ENCODE results near the gene SUZ12.
"Not testable (repeated sequence)": the region's sequence is repeated elsewhere in the genome, so short reads cannot be mapped to it uniquely, and the experiment has no call there.

Gene SUZ12

GRCh38 chr17:32033812-32034211 lies 97.0 kb downstream of the SUZ12 start:
- not testable (repeated sequence) for H2BK120ac ChIP-seq (ENCODE audit: low read depth, low read length); H3K14ac ChIP-seq (ENCODE audit: low read length); H3K4ac ChIP-seq (ENCODE audit: low read length); H2BK5ac ChIP-seq (ENCODE audit: low read length); H2AK5ac ChIP-seq (ENCODE audit: low read depth, low read length); H3K9me3 ChIP-seq (replicated peaks in 1 of 2; ENCODE audit: control insufficient read depth in 2 of 2, insufficient read depth in 1 of 2, low read depth in 1 of 2, low read length in 2 of 2); H2BK15ac ChIP-seq (ENCODE audit: low read length); H3K18ac ChIP-seq (ENCODE audit: low read length); H3K27me3 ChIP-seq (ENCODE audit: control insufficient read depth in 3 of 3, insufficient read depth in 3 of 3, low read depth in 1 of 3, low read length in 3 of 3); DNase-seq (ENCODE audit: low spot score); H3K27ac ChIP-seq (replicated peaks; ENCODE audit: low read length); H3K4me1 ChIP-seq (ENCODE audit: control insufficient read depth in 2 of 2, insufficient read depth in 1 of 2, low read depth in 1 of 2, low read length in 2 of 2); H4K91ac ChIP-seq (ENCODE audit: low read depth, low read length, poor library complexity); H2AFZ ChIP-seq (ENCODE audit: low read length); H3K79me1 ChIP-seq (ENCODE audit: low read depth, low read length); H4K8ac ChIP-seq (ENCODE audit: low read depth, low read length); H2BK12ac ChIP-seq (ENCODE audit: low read length); H3K23ac ChIP-seq (ENCODE audit: low read depth, low read length, poor library complexity); H3K4me2 ChIP-seq (ENCODE audit: insufficient read depth, low read length, poor library complexity, severe bottlenecking); H3K4me3 ChIP-seq (ENCODE audit: low read length in 2 of 2); H3K9ac ChIP-seq (ENCODE audit: low read depth, low read length, poor library complexity)
- WGBS, 2 donors (ENCODE audit: extremely low coverage in 2 of 2, insufficient read length in 2 of 2, insufficient replicate concordance in 1 of 2): no CpG with 5 or more reads among the region's 1 CpG
- peaks cover 6 to 51% of the 10 kb centered on the region in 2 donors for H3K36me3 ChIP-seq (replicated peaks in 1 of 2; ENCODE audit: control insufficient read depth in 2 of 2, insufficient read depth in 2 of 2, low read length in 2 of 2)

GRCh38 chr17:32040246-32040645 lies 103.4 kb downstream of the SUZ12 start:
- WGBS, 2 donors (ENCODE audit: extremely low coverage in 2 of 2, insufficient read length in 2 of 2, insufficient replicate concordance in 1 of 2): no CpG with 5 or more reads among the region's 17 CpGs
- DNase-seq (ENCODE audit: low spot score): not testable (repeated sequence)

GRCh38 chr17:32041306-32041875 lies 104.6 kb downstream of the SUZ12 start:
- H2BK120ac ChIP-seq (ENCODE audit: low read depth, low read length); H3K4ac ChIP-seq (ENCODE audit: low read length); H2AK5ac ChIP-seq (ENCODE audit: low read depth, low read length); DNase-seq (ENCODE audit: low spot score); H3K4me2 ChIP-seq (ENCODE audit: insufficient read depth, low read length, poor library complexity, severe bottlenecking); H2BK12ac ChIP-seq (ENCODE audit: low read length); H2AFZ ChIP-seq (ENCODE audit: low read length); H3K27ac ChIP-seq (replicated peaks; ENCODE audit: low read length); H2BK5ac ChIP-seq (ENCODE audit: low read length); H4K91ac ChIP-seq (ENCODE audit: low read depth, low read length, poor library complexity); H2BK15ac ChIP-seq (ENCODE audit: low read length); H3K79me1 ChIP-seq (ENCODE audit: low read depth, low read length); H3K4me3 ChIP-seq (ENCODE audit: low read length in 2 of 2); H3K27me3 ChIP-seq (ENCODE audit: control insufficient read depth in 3 of 3, insufficient read depth in 3 of 3, low read depth in 1 of 3, low read length in 3 of 3); H3K9me3 ChIP-seq (replicated peaks in 1 of 2; ENCODE audit: control insufficient read depth in 2 of 2, insufficient read depth in 1 of 2, low read depth in 1 of 2, low read length in 2 of 2); H3K9ac ChIP-seq (ENCODE audit: low read depth, low read length, poor library complexity); H3K23ac ChIP-seq (ENCODE audit: low read depth, low read length, poor library complexity); H4K8ac ChIP-seq (ENCODE audit: low read depth, low read length); H3K14ac ChIP-seq (ENCODE audit: low read length); H3K18ac ChIP-seq (ENCODE audit: low read length); H3K4me1 ChIP-seq (ENCODE audit: control insufficient read depth in 2 of 2, insufficient read depth in 1 of 2, low read depth in 1 of 2, low read length in 2 of 2): not testable (repeated sequence)
- H3K36me3 ChIP-seq (replicated peaks in 1 of 2; ENCODE audit: control insufficient read depth in 2 of 2, insufficient read depth in 2 of 2, low read length in 2 of 2): peaks cover 4 to 45% of the 10 kb centered on the region in 2 donors
- no CpG with 5 or more reads among the region's 19 CpGs for WGBS, 2 donors (ENCODE audit: extremely low coverage in 2 of 2, insufficient read length in 2 of 2, insufficient replicate concordance in 1 of 2)

More at GRCh38 chr17:32040246-32040645, 103.4 kb downstream of the SUZ12 start:
- H3K14ac ChIP-seq (ENCODE audit: low read length); H2AFZ ChIP-seq (ENCODE audit: low read length); H3K9me3 ChIP-seq (replicated peaks in 1 of 2; ENCODE audit: control insufficient read depth in 2 of 2, insufficient read depth in 1 of 2, low read depth in 1 of 2, low read length in 2 of 2); H3K23ac ChIP-seq (ENCODE audit: low read depth, low read length, poor library complexity); H2BK15ac ChIP-seq (ENCODE audit: low read length); H3K27me3 ChIP-seq (ENCODE audit: control insufficient read depth in 3 of 3, insufficient read depth in 3 of 3, low read depth in 1 of 3, low read length in 3 of 3); H2BK5ac ChIP-seq (ENCODE audit: low read length); H3K79me1 ChIP-seq (ENCODE audit: low read depth, low read length); H3K18ac ChIP-seq (ENCODE audit: low read length); H3K4me2 ChIP-seq (ENCODE audit: insufficient read depth, low read length, poor library complexity, severe bottlenecking); H3K4me1 ChIP-seq (ENCODE audit: control insufficient read depth in 2 of 2, insufficient read depth in 1 of 2, low read depth in 1 of 2, low read length in 2 of 2); H4K8ac ChIP-seq (ENCODE audit: low read depth, low read length); H2BK120ac ChIP-seq (ENCODE audit: low read depth, low read length); H4K91ac ChIP-seq (ENCODE audit: low read depth, low read length, poor library complexity); H3K9ac ChIP-seq (ENCODE audit: low read depth, low read length, poor library complexity); H3K4ac ChIP-seq (ENCODE audit: low read length); H3K27ac ChIP-seq (replicated peaks; ENCODE audit: low read length); H2BK12ac ChIP-seq (ENCODE audit: low read length); H3K4me3 ChIP-seq (ENCODE audit: low read length in 2 of 2); H2AK5ac ChIP-seq (ENCODE audit: low read depth, low read length): not testable (repeated sequence)
- peaks cover 10 to 54% of the 10 kb centered on the region in 2 donors for H3K36me3 ChIP-seq (replicated peaks in 1 of 2; ENCODE audit: control insufficient read depth in 2 of 2, insufficient read depth in 2 of 2, low read length in 2 of 2)

GRCh38 chr17:32042266-32042665 lies 105.5 kb downstream of the SUZ12 start:
- WGBS, 2 donors (ENCODE audit: extremely low coverage in 2 of 2, insufficient read length in 2 of 2, insufficient replicate concordance in 1 of 2): no CpG with 5 or more reads among the region's 11 CpGs
- not testable (repeated sequence) for DNase-seq (ENCODE audit: low spot score); H2BK5ac ChIP-seq (ENCODE audit: low read length); H3K79me1 ChIP-seq (ENCODE audit: low read depth, low read length); H3K4me1 ChIP-seq (ENCODE audit: control insufficient read depth in 2 of 2, insufficient read depth in 1 of 2, low read depth in 1 of 2, low read length in 2 of 2); H2BK12ac ChIP-seq (ENCODE audit: low read length); H3K27ac ChIP-seq (replicated peaks; ENCODE audit: low read length); H3K4ac ChIP-seq (ENCODE audit: low read length); H3K23ac ChIP-seq (ENCODE audit: low read depth, low read length, poor library complexity); H2BK120ac ChIP-seq (ENCODE audit: low read depth, low read length); H3K27me3 ChIP-seq (ENCODE audit: control insufficient read depth in 3 of 3, insufficient read depth in 3 of 3, low read depth in 1 of 3, low read length in 3 of 3); H2AFZ ChIP-seq (ENCODE audit: low read length); H2AK5ac ChIP-seq (ENCODE audit: low read depth, low read length); H3K4me2 ChIP-seq (ENCODE audit: insufficient read depth, low read length, poor library complexity, severe bottlenecking); H3K18ac ChIP-seq (ENCODE audit: low read length); H2BK15ac ChIP-seq (ENCODE audit: low read length); H4K8ac ChIP-seq (ENCODE audit: low read depth, low read length); H3K9me3 ChIP-seq (replicated peaks in 1 of 2; ENCODE audit: control insufficient read depth in 2 of 2, insufficient read depth in 1 of 2, low read depth in 1 of 2, low read length in 2 of 2); H3K4me3 ChIP-seq (ENCODE audit: low read length in 2 of 2); H3K14ac ChIP-seq (ENCODE audit: low read length); H4K91ac ChIP-seq (ENCODE audit: low read depth, low read length, poor library complexity); H3K9ac ChIP-seq (ENCODE audit: low read depth, low read length, poor library complexity)
- H3K36me3 ChIP-seq (replicated peaks in 1 of 2; ENCODE audit: control insufficient read depth in 2 of 2, insufficient read depth in 2 of 2, low read length in 2 of 2): peaks cover 4 to 36% of the 10 kb centered on the region in 2 donors
